Measurements from ENCODE around the gene ANKRD35. TPM values are rescaled to one million over a fixed set of nuclear protein-coding genes. Genes with fewer than 3 reads are reported as not detected.

ANKRD35 gene
- total and polyA plus RNA-seq, 9 of the 15 experiments (the other 6 are each of a cell fraction or from before 2014, with no cell fraction given) = 0.07 to 0.14 (median 0.07) TPM; not detected in 5

DNA sequence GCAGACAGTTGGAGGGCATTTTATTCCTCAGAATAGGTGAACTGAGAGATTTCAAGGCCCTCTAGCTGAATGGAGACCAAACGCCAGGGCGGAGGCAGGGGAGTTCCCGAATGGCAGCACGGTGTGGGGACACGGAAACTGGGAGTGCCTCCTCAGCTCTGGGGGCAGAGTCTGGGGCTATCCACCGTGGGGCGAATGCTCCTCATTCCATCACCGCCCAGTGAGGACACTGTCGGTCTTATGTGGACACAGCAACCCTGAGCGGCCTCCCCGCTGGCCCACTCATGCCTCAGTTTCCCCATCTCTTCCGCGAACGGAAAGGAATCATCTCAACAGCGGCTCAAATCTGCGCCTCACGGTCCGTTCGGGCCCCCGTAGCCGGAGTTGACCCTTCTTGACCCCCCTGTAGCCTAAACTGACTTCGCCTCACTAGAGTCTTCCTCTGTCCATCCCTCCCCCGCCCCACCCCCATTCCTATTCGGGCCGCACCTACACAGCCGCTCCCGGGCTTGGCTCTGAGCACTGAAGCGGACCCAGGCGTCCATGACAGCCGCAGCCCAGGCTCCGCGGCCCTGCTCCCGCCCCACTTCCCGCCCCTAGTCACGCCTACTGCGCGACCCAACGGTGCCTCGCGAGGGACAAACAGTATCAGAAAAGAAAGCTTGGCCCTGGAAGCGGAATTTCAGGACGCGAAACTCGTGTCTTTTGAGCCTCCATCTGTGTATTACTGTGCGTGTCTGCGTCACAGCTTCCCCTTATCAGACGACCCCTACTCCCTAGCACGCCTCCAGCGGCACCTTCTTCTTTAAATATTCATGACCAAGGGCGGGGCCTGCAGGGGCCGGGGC, 32.7 kb upstream of the ANKRD35 start, which contains the start of gene PEX11B (continued):
- TF ChIP-seq, protein P1, sequence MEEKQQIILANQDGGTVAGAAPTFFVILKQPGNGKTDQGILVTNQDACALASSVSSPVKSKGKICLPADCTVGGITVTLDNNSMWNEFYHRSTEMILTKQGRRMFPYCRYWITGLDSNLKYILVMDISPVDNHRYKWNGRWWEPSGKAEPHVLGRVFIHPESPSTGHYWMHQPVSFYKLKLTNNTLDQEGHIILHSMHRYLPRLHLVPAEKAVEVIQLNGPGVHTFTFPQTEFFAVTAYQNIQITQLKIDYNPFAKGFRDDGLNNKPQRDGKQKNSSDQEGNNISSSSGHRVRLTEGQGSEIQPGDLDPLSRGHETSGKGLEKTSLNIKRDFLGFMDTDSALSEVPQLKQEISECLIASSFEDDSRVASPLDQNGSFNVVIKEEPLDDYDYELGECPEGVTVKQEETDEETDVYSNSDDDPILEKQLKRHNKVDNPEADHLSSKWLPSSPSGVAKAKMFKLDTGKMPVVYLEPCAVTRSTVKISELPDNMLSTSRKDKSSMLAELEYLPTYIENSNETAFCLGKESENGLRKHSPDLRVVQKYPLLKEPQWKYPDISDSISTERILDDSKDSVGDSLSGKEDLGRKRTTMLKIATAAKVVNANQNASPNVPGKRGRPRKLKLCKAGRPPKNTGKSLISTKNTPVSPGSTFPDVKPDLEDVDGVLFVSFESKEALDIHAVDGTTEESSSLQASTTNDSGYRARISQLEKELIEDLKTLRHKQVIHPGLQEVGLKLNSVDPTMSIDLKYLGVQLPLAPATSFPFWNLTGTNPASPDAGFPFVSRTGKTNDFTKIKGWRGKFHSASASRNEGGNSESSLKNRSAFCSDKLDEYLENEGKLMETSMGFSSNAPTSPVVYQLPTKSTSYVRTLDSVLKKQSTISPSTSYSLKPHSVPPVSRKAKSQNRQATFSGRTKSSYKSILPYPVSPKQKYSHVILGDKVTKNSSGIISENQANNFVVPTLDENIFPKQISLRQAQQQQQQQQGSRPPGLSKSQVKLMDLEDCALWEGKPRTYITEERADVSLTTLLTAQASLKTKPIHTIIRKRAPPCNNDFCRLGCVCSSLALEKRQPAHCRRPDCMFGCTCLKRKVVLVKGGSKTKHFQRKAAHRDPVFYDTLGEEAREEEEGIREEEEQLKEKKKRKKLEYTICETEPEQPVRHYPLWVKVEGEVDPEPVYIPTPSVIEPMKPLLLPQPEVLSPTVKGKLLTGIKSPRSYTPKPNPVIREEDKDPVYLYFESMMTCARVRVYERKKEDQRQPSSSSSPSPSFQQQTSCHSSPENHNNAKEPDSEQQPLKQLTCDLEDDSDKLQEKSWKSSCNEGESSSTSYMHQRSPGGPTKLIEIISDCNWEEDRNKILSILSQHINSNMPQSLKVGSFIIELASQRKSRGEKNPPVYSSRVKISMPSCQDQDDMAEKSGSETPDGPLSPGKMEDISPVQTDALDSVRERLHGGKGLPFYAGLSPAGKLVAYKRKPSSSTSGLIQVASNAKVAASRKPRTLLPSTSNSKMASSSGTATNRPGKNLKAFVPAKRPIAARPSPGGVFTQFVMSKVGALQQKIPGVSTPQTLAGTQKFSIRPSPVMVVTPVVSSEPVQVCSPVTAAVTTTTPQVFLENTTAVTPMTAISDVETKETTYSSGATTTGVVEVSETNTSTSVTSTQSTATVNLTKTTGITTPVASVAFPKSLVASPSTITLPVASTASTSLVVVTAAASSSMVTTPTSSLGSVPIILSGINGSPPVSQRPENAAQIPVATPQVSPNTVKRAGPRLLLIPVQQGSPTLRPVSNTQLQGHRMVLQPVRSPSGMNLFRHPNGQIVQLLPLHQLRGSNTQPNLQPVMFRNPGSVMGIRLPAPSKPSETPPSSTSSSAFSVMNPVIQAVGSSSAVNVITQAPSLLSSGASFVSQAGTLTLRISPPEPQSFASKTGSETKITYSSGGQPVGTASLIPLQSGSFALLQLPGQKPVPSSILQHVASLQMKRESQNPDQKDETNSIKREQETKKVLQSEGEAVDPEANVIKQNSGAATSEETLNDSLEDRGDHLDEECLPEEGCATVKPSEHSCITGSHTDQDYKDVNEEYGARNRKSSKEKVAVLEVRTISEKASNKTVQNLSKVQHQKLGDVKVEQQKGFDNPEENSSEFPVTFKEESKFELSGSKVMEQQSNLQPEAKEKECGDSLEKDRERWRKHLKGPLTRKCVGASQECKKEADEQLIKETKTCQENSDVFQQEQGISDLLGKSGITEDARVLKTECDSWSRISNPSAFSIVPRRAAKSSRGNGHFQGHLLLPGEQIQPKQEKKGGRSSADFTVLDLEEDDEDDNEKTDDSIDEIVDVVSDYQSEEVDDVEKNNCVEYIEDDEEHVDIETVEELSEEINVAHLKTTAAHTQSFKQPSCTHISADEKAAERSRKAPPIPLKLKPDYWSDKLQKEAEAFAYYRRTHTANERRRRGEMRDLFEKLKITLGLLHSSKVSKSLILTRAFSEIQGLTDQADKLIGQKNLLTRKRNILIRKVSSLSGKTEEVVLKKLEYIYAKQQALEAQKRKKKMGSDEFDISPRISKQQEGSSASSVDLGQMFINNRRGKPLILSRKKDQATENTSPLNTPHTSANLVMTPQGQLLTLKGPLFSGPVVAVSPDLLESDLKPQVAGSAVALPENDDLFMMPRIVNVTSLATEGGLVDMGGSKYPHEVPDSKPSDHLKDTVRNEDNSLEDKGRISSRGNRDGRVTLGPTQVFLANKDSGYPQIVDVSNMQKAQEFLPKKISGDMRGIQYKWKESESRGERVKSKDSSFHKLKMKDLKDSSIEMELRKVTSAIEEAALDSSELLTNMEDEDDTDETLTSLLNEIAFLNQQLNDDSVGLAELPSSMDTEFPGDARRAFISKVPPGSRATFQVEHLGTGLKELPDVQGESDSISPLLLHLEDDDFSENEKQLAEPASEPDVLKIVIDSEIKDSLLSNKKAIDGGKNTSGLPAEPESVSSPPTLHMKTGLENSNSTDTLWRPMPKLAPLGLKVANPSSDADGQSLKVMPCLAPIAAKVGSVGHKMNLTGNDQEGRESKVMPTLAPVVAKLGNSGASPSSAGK (IDR thresholded peaks at IDR 0.05) = no peak
- no peak for TF ChIP-seq TRIM24 (IDR thresholded peaks at IDR 0.05)
- no peak for TF ChIP-seq ZKSCAN3 (CRISPR knock-in tag; IDR thresholded peaks at IDR 0.05)
- TF ChIP-seq TAF9B (IDR thresholded peaks at IDR 0.05; ENCODE audit: partially characterized antibody) = no peak
